Measurements from ENCODE around the gene SH3RF3.

Gene SH3RF3

GRCh38 chr2:109297566-109298490, 168.8 kb downstream of the SH3RF3 start:
- TF ChIP-seq CTCF (IDR thresholded peaks at IDR 0.05), result no peak
- Histone ChIP-seq H3K4me1 (no peaks in the 10 kb centered on the region), H3K27me3 (ENCODE audit: control insufficient read depth, insufficient read depth, low read length) (no peaks in the 10 kb centered on the region), H3K9ac (no peak overlapping the region), H3K9me3 (ENCODE audit: control insufficient read depth, low read length) (no peaks in the 10 kb centered on the region), H3K4me2 (ENCODE audit: low read length) (no peak overlapping the region), H3K27ac (no peak overlapping the region), H3K79me2 (no peaks in the 10 kb centered on the region), H2AFZ (no peak overlapping the region), H3K36me3 (ENCODE audit: control insufficient read depth, insufficient read depth, low read length) (no peaks in the 10 kb centered on the region), H3K4me3 (ENCODE audit: low read depth, low read length) (no peak overlapping the region)

GRCh38 chr2:109298851-109299250, 169.8 kb downstream of the SH3RF3 start:
- H3K4me3 ChIP-seq (ENCODE audit: low read depth, low read length), result no peak overlapping the region
- no peak overlapping the region for H2AFZ ChIP-seq
- no peaks in the 10 kb centered on the region for H3K4me1 ChIP-seq
- H3K9ac ChIP-seq, result no peak overlapping the region
- peak overlapping the region; percentile 11 for H3K27ac ChIP-seq
- no peak for TF ChIP-seq CTCF (IDR thresholded peaks at IDR 0.05)
- H3K36me3 ChIP-seq (ENCODE audit: control insufficient read depth, insufficient read depth, low read length), result no peaks in the 10 kb centered on the region
- H3K9me3 ChIP-seq (ENCODE audit: control insufficient read depth, low read length), result no peaks in the 10 kb centered on the region
- no peaks in the 10 kb centered on the region for H3K79me2 ChIP-seq
- H3K27me3 ChIP-seq (ENCODE audit: control insufficient read depth, insufficient read depth, low read length), result no peaks in the 10 kb centered on the region
- H3K4me2 ChIP-seq (ENCODE audit: low read length), result no peak overlapping the region

- Histone ChIP-seq H2AFZ (no peak overlapping the region), H3K9me3 (ENCODE audit: control insufficient read depth, low read length) (no peaks in the 10 kb centered on the region), H3K4me3 (ENCODE audit: low read depth, low read length) (no peak overlapping the region), H3K4me2 (ENCODE audit: low read length) (no peak overlapping the region), H3K4me1 (no peaks in the 10 kb centered on the region), H3K27ac (no peak overlapping the region), H3K79me2 (no peaks in the 10 kb centered on the region), H3K36me3 (ENCODE audit: control insufficient read depth, insufficient read depth, low read length) (no peaks in the 10 kb centered on the region), H3K27me3 (ENCODE audit: control insufficient read depth, insufficient read depth, low read length) (no peaks in the 10 kb centered on the region), H3K9ac (no peak overlapping the region)
- TF ChIP-seq CTCF (IDR thresholded peaks at IDR 0.05), result no peak
These were observed 170.5 kb downstream of the SH3RF3 start for GRCh38 chr2:109299536-109299935.

- no peak overlapping the region for H3K4me3 ChIP-seq (ENCODE audit: low read depth, low read length)
- no peaks in the 10 kb centered on the region for H3K4me1 ChIP-seq
- no peaks in the 10 kb centered on the region for H3K27me3 ChIP-seq (ENCODE audit: control insufficient read depth, insufficient read depth, low read length)
- TF ChIP-seq CTCF (IDR thresholded peaks at IDR 0.05), result no peak
- H3K4me2 ChIP-seq (ENCODE audit: low read length), result no peak overlapping the region
- no peak overlapping the region for H2AFZ ChIP-seq
- H3K36me3 ChIP-seq (ENCODE audit: control insufficient read depth, insufficient read depth, low read length), result no peaks in the 10 kb centered on the region
- no peak overlapping the region for H3K9ac ChIP-seq
- H3K79me2 ChIP-seq, result no peaks in the 10 kb centered on the region
- no peak overlapping the region for H3K27ac ChIP-seq
- no peaks in the 10 kb centered on the region for H3K9me3 ChIP-seq (ENCODE audit: control insufficient read depth, low read length)
These were observed 171.6 kb downstream of the SH3RF3 start for GRCh38 chr2:109300582-109300981.

- no peak for TF ChIP-seq CTCF (IDR thresholded peaks at IDR 0.05)
- Histone ChIP-seq H3K9me3 (ENCODE audit: control insufficient read depth, low read length) (no peaks in the 10 kb centered on the region), H3K4me1 (no peaks in the 10 kb centered on the region)
These were observed 172.7 kb downstream of the SH3RF3 start for GRCh38 chr2:109301746-109302145.

More at GRCh38 chr2:109301746-109302145, 172.7 kb downstream of the SH3RF3 start:
- Histone ChIP-seq H2AFZ (no peak overlapping the region), H3K36me3 (ENCODE audit: control insufficient read depth, insufficient read depth, low read length) (no peaks in the 10 kb centered on the region), H3K27me3 (ENCODE audit: control insufficient read depth, insufficient read depth, low read length) (no peaks in the 10 kb centered on the region), H3K79me2 (no peaks in the 10 kb centered on the region), H3K9ac (no peak overlapping the region), H3K27ac (no peak overlapping the region), H3K4me3 (ENCODE audit: low read depth, low read length) (no peak overlapping the region), H3K4me2 (ENCODE audit: low read length) (no peak overlapping the region)
